Hippocampal formation (tissue), 2 donors: ENCODE results near the gene RAB3B.
A peak's percentile ranks its signal among the peaks of the same experiment; 100 is the strongest.
"Not testable (repeated sequence)": the region's sequence is repeated elsewhere in the genome, so short reads cannot be mapped to it uniquely, and the experiment has no call there.

ENCODE experiments used
- DNase-seq, 2 donors: peaks; one replicate each; lab custom pipeline; 2025; lab: John Stamatoyannopoulos, UW

RAB3B gene, protein sequence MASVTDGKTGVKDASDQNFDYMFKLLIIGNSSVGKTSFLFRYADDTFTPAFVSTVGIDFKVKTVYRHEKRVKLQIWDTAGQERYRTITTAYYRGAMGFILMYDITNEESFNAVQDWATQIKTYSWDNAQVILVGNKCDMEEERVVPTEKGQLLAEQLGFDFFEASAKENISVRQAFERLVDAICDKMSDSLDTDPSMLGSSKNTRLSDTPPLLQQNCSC

DNA sequence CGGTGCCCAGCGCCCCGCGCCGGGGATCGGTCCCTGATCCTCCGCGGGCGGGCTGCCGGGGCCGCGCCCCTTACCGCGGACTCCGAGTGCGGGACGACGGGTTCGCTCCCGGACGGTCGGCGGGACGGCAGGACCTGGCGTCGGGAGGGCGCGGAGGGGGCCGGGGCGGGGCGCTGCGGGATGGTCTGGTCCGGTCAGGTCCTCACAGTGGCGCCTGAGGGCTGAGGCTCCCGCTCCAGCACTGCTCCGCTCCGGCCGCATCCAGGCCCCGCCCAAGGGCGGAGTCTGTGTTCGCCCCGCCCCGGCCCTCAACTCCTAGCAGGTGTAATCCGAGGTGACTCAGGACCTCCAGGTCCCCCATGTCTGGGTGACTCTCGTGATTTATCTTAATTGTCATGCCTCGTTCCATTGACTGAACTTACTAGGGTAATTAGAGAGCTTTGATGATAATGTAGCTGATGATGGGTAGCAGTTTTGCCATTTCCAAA is at the start of gene RAB3B:
TSS of gene RAB3B (minus strand) at position 223 of the 488 bp plus-strand sequence. CDS start 13,583 bp downstream, outside the sequence.
- DNase-seq: no peak

DNA sequence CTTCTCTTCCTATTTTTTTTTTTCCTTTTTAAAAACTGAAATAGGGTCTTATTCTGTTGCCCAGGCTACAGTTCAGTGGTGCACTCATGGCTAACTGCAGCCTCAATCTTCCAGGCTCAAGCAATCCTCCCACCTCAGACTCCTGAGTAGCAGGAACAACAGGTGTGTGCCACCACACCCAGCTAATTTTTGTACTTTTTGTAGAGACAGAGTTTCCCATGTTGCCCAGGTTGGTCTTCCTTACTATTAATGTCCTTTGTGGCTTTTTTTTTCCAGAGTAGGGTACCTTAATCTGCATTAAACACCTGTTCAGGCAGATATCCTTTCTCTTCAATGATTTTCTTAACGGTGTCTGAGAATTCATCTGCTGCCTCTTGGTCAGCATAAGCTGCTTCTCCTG is 47.4 kb upstream of the RAB3B start:
- DNase-seq: no peak

DNA sequence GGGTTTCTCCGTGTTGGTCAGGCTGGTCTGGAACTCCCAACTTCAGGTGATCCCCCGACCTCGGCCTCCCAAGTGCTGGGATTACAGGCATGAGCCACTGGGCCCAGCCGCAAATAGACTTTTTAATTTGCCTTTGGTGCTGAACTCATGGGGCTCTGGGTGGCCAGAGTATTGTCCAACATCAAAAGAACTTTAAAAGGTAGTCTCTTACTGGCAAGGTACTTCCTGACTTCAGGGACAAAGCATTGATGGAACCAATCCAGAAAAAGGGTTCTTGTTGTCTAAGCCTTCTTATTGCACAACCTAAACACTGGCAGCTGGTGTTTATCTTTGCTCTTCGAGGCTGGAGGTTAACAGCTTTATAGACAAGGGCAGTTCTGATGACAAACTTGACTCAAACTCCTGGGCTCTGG is 46.9 kb upstream of the RAB3B start:
- no peak for DNase-seq

DNA sequence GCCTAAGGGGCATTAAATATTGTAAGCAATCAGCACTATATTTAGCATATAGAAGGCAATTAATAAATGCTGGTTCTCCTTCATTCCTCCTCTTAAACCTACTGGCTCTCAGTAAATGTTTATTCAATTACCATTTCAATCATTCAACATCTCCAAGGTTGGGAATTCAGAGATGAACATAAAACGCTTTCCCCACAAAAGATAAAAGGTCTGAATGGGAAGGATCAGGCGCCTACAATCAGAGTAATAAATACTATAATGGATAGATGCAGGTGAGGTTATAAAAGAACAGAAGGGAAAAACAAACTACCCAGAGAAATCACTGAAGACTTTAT is 43.5 kb upstream of the RAB3B start:
- DNase-seq: no peak

DNA sequence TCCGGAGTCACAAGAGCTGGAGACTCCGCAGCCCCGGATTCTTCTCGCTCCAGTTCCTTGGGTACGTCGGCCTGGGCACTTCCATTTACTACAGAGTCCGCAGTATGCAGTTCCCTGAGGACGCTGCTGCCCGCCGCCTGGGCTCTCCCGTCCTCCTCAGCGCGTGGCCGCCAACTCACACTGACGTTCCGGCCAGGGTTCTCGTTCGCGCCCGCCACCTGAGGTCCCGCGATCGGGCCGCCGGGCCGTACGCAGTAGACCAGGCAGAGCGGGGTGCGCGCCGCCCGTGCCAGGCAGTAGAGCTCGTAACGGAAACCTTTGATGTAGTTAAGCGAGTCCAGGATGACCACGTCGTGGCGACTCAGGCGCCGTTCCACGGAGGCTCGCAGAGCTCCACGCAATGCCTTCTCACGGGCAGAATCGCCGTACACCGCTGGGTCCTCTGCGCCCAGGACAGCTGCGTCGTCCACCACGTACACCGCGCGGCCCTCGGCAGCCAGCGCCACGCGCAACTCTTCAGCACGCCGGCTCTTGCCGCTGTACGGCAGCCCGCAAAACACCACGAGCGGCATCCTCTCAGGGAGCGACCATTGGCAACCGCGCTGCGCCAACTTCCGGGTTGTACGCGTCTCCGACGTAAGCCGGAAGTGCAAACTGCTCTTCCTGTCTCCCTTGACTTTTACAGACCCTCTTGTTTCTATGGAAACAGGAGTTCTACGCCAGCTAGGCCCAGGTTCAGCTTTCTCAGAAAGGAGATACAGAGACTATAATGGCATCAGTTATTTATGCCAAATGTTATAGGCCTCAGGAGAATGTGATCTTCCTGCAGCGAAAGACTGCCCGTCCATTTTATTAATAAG is 42.9 kb upstream of the RAB3B start, which contains the start of gene KTI12:
TSS of gene KTI12 (minus strand) at position 621 of the 860 bp plus-strand sequence. CDS start at position 572, 49 bp downstream.
- DNase-seq: peak; percentile 75 to 86

DNA sequence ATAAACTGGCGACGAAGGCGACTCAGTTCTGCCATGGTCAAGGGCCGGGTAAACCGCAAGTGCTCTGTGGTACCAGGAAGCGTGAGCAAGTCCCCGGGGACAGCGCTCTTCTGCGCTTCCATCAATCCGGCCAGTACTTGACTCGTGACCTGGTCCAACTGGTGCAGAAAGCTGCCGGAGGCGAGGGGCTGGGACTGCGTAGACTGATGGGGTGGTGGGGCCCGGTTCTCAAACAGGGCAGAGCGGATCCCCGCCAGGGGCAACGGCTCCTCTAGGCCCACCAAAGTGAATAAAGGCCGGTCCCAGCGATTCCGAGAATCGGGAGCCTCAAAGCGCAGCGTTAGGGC is 42.3 kb upstream of the RAB3B start:
- DNase-seq: no peak

DNA sequence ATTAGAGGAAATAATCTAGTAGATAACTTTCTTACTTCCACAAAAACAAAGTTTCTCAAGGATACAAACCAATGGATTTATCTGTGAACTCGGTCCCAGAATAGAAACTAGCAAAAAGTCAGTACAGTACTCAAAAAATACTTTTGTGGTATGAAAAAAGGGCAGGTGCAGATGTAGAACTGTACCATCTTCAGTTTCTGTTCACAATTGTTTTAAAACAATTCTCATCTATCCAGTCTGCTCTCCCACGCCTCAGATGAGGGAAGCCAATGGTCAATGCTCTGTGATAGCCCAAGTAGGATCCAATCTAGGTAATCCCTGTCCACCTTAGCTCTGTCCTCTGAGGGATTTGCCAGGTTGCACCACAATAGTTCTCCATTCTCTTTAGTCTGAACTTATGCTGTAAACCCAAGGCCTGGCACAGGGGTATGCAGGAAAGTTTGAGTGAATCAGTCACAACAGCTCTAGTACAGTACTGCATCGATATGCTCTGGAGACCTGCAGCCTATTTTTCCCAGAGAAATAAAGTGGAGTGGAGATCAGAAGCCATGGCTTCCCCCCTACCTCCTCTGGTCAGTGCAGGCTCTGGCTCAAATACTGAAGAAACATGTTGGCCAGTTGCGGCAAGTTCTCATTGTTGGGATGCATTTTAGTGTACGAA is 41.8 kb upstream of the RAB3B start:
- no peak for DNase-seq

DNA sequence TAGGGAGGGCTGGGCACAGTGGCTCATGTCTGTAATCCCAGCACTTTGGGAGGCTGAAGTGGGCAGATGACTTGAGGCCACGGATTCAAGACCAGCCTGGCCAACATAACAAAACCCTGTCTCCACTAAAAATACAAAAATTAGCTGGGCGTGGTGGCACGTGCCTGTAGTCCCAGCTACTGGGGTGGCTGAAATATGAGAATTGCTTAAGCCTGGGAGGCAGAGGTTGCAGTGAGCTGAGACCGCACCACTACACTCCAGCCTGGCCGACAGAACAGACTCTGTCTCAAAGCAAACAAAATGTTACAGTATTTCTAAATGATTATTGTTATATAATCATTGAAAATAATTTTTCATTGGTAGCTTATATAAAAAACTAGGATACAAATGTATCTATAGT is 38.3 kb upstream of the RAB3B start:
- DNase-seq: not testable (repeated sequence)

DNA sequence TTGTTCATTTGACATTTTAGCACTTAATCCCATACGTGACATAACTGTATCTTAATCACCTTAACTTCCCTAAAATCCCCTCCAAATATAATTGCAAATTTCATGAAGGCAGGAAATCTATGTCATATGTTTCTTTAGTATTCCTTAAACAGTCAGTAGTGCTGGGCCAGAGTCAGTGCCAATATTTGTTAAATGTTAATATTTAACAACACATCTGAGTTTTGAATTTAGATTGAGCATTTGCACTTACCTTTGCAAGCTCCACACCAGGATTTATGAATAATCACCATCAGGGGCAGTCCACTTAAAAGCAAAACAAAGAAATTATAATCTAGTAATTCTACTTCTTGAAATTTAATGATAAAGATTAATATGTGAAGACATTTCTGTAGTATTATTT is 37.8 kb upstream of the RAB3B start:
- DNase-seq: no peak

DNA sequence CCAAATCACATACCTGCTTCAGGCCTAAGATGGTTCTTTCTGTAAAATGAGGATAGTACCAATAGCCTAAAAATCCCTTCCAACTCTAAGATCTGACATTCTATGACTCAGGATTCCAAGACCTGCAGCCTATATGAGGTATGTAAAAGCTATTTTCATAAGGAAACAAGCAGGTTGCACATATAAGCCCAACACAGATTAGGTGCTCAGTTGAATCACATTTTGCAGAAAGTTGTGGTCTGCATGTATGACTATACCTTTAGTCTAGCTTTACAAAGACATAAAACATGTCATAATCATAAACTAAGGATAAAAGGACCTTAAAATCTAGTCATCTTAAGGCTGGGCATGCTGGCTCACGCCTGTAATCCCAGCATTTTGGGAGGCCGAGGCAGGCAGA is 35.8 kb upstream of the RAB3B start:
- DNase-seq: no peak

DNA sequence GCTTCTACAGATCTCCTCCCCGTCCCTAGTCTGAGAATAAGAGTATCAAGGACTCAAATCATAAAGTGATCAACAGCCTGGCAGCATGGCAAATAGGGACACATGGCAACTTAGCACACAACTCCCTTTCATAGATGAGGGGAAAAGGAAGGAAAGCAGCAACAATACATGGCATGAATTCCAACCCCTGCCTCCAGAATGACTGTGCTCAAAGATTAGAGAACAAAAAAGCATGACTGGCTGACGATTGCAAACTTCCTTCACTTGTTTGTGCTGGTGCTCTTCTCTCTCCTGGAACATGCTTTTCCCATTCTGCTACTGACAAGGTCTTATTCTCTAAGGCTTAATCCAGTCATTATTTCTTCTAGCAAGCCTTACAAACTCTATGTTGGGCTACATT is 31.6 kb upstream of the RAB3B start:
- DNase-seq: no peak

DNA sequence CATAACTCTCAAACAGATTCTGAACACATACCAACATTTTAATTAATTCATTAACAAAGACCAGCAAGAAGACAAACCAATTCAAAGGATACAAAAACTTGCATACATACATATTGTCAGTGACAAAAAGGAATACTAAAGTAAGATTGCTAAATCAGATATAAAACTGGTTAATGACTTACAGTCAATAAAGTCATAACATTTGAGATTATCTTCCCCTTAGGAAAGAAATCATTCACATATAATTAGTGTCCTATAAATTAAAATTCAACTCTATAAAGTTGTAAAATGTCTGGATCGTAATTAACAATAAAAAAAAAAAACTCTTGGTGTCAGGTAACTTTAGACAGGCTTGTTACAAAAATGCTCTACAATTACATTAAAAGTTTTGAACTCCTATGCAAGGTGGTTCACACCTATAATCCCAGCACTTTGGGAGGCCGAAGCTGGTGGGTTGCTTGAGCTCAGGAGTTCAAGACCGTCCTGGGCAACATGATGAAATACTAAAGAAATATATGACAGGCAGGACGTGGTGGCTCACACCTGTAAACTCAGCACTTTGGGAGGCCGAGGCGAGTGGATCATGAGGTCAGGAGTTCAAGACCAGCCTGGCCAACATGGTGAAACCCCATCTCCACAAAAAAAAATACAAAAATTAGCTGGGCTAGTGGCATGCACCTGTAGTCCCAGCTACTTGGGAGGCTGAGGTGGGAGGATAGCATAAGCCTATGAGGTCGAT is 17.7 kb upstream of the RAB3B start:
- DNase-seq: no peak

DNA sequence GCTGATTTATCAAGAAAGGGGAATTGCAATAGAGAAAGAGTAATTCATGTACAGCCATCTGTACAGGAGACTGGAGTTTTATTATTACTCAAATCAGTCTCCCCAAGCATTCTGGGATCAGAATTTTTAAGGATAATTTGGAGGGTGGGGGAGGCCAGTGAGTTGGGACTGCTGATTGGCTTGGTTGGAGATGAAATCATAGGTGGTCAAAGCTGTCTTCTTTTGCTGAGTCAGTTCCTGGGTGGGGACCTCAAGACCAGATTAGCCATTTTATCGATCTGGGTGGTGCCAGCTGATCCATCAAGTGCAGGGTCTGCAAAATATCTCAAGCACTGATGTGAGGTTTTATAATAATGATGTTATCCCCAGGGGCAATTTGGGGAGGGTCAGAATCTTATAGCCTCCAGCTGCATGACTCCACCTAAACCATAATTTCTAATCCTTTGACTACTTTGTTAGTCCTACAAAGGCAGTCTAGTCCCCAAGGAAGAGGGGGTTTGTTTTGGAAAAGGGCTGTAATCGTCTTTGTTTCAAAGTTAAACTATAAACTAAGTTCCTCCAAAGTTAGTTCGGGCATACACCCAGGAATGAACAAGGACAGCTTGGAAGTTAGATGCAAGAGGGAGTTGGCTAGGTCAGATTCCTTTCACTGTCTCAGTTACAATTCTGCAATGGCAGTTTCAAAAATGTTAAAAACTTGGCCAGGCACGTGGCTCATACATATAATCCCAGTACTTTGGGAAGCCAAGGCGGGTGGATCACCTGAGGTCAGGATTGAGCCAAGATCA is 16.9 kb upstream of the RAB3B start:
- no peak for DNase-seq

DNA sequence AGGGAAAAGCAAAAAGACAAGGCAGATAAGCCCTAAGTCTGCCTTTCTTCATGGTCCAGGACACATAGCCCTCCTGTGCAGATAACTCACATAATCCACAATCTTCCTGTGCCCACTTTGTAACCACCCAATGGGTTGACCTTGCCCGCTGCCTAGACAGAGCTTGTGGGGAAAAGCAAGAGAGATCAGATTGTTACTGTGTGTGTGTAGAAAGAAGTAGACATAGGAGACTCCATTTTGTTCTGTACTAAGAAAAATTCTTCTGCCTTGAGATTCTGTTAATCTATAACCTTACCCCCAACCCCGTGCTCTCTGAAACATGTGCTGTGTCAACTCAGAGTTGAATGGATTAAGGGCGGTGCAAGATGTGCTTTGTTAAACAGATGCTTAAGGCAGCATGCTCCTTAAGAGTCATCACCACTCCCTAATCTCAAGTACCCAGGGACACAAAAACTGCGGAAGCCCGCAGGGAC is 15.6 kb upstream of the RAB3B start:
- DNase-seq: not testable (repeated sequence)

DNA sequence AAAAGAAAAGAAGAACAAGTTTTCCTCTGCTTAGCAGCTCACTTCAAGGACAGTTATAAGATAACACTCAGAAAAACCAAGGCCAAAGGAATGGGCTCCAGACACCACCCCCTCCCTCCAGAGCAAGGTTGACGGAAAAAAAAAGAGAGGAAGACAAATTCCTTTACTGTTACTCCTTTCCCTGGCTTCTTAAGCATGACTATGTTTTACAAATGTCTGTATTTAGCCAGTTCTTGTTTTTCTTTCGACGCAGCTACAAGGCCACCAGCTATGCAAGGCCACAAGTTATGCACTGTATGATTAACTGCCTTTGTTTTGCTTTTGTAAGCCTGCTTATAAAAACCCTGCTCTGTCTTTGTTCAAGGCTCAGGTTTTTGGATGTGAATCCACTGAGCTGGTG is 15.0 kb upstream of the RAB3B start:
- DNase-seq: not testable (repeated sequence)

DNA sequence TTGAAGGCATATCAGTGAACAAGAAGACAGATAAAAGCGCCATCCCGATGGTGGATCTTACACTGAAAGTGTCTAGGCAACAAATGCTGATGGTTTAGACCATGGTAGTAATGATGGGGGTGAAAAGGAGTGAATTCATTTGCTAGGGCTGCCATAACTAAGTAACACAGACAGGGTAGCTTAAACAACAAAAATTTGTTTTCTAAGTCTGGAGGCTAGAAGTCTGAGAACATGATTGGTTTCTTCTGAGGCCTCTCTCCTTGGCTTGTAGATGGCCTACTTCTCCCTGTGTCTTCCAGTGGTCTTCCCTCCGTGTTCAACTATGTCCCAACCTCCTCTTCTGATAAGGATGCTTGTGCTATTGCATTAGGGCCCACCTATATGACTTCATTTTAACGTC is 13.4 kb upstream of the RAB3B start:
- DNase-seq: no peak

DNA sequence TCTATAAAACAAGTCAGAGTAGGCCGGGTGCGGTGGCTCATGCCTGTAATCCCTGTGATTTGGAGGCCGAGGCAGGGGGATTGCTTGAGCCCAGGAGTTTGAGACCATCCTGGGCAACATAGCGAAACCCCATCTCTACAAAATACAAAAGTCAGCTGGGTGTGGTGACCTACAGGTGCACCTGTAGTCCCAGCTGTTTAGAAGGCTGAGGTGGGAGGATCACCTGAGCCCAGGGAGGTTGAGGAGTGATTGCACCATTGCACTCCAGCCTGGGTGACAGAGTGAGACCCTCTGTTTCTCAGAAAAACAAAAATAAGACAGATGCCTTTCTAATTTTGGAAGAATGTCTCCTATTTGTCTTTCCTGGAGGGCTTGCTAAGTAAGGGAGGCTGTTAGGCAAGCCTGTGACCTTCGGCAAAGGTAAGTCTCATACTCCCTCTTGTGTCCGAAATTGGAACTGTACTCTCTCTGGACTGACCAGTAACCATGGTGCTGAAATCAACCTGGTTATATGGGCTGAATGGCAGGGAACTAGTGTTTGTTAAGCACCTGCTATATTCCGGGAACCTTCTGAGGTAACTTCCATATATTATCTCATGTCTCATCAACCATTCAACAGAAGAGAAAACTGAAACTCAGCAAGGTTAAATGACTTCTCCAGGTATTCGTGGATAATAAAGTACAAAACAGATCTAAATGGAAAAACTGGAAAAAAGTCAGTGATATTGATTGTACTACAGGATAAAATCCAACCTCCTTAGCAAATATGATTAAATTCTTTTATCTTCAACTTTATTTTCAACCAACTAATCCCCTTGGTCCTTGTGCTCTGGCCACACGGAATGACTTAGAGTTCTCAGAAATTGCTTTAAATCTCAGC is 11.8 kb upstream of the RAB3B start:
- DNase-seq: peak in 1 of 2 donors; percentile 67

DNA sequence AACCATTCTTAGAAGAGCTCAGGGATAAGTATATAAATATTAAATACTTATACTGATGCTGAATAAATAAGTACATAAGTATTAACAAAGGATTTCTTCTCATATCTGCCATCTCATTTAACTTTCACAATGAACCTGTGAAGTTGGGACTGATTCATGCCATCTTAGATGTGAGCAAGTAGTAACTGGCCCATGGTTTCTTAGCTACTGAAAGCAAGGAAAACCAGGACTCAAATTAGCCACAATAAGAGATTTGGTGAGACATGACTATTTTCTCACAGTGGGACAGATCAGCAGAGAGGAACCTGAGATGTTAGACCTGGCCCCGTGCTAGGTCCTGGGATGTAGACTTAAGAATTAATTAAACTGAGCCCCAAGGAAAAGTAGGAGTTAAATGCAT is 8.2 kb upstream of the RAB3B start:
- DNase-seq: no peak

DNA sequence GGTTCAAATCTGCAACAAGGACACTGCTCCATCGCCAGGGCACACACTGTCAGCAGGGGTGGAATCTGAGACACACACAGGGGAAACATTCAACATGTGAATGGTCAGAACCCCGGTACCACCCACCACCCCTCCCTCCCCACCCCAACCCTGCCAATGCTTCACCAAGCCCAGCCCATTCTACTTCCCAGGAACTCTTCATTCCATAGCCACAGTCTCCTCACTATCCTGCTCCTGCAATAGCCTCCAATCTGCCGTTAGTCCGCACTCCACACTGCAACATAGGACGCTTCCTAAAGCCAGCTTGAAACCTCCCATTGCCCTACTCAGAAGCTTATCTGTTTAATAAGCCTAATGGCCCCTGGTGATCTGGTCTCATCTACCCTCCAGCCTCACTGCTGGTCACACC is 7.5 kb upstream of the RAB3B start:
- no peak for DNase-seq
